ENCODE measurements around the gene PDE2A. TPM values are rescaled to one million over a fixed set of nuclear protein-coding genes. Genes with fewer than 3 reads are reported as not detected.

PDE2A gene
- total and polyA plus RNA-seq, 2 donors (not counting 1 experiment from before 2014, with no cell fraction given): 0.88 to 2.9 TPM

DNA sequence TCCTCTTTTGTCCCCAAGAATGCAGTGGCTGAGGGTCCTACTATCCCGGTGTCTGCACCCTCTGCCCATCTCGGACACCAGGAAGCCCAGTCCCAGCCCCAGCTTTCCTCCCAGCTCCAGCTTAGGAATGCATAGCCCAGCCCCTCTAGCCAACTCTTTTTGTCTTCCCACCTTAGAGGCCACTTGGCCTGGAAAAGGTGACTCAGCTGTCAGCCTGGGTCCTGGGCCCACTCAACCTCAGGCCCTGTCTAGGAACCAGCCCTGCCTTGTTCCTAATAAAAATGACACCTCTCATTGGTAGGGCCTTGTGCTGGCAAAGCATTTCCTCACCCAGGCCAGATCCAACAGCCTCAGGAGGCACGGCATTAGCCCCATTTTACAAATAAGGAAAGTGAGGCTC is 28.2 kb downstream of the PDE2A start:
- Mint-ChIP-seq H3K4me1 (peaks cover 4% of the 10 kb centered on the region), H3K4me3 (no peak overlapping the region), H3K27me3 (peaks cover 8% of the 10 kb centered on the region), H3K27ac (no peak overlapping the region), H3K9me3 (ENCODE audit: insufficient read depth) (no peaks in the 10 kb centered on the region)
- Histone ChIP-seq H3K27ac (ENCODE audit: low read length in 2 of 2) (no peak overlapping the region), H3K36me3 (replicated peaks in 1 of 2; ENCODE audit: control extremely low read depth in 1 of 2, control insufficient read depth in 1 of 2, extremely low read depth in 1 of 2, insufficient read depth in 2 of 2, low read length in 1 of 2) (no peaks in the 10 kb centered on the region), H3K4me1 (ENCODE audit: control insufficient read depth in 2 of 2, insufficient read depth in 2 of 2, low read length in 2 of 2) (peaks cover 13 to 16% of the 10 kb centered on the region in 2 donors), H3K27me3 (replicated peaks in 1 of 4; ENCODE audit: control extremely low read depth in 1 of 4, control insufficient read depth in 3 of 4, insufficient read depth in 4 of 4, low read length in 3 of 4) (peaks cover 0 to 25% (median 14%) of the 10 kb centered on the region in 4 experiments), H4K20me1 (ENCODE audit: control insufficient read depth, insufficient read depth, low read length, poor library complexity, severe bottlenecking) (no peaks in the 10 kb centered on the region), H3K4me3 (ENCODE audit: control extremely low read depth in 1 of 5, extremely low read depth in 1 of 5, insufficient read depth in 1 of 5, low read depth in 2 of 5, low read length in 4 of 5) (no peak overlapping the region), H3K9ac (ENCODE audit: low read length) (no peak overlapping the region), H3K9me3 (ENCODE audit: control extremely low read depth in 1 of 3, control insufficient read depth in 2 of 3, insufficient read depth in 1 of 3, low read length in 2 of 3) (peaks cover 0 to 2% (median 0%) of the 10 kb centered on the region in 3 donors), H3K79me2 (ENCODE audit: control insufficient read depth, insufficient read depth, low read length) (no peaks in the 10 kb centered on the region), H2AFZ (ENCODE audit: insufficient read depth, low read depth, low read length, poor library complexity, severe bottlenecking) (no peak overlapping the region), H3K4me2 (replicated peaks; ENCODE audit: low read depth, low read length, poor library complexity, severe bottlenecking) (no peak overlapping the region)
- ATAC-seq (ENCODE audit: low read depth) (no peak), DNase-seq (no peak)
- POLR2A ChIA-PET: no interaction called here
- TF ChIP-seq, protein P1, sequence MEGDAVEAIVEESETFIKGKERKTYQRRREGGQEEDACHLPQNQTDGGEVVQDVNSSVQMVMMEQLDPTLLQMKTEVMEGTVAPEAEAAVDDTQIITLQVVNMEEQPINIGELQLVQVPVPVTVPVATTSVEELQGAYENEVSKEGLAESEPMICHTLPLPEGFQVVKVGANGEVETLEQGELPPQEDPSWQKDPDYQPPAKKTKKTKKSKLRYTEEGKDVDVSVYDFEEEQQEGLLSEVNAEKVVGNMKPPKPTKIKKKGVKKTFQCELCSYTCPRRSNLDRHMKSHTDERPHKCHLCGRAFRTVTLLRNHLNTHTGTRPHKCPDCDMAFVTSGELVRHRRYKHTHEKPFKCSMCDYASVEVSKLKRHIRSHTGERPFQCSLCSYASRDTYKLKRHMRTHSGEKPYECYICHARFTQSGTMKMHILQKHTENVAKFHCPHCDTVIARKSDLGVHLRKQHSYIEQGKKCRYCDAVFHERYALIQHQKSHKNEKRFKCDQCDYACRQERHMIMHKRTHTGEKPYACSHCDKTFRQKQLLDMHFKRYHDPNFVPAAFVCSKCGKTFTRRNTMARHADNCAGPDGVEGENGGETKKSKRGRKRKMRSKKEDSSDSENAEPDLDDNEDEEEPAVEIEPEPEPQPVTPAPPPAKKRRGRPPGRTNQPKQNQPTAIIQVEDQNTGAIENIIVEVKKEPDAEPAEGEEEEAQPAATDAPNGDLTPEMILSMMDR (IDR thresholded peaks at IDR 0.05): no peak
- no peak for TF ChIP-seq EZH2 (IDR thresholded peaks at IDR 0.05; ENCODE audit: borderline replicate concordance, insufficient read depth, low read depth, low read length, poor library complexity, severe bottlenecking)
- intact Hi-C loops (cut with micrococcal nuclease): no loop called here
- 88% methylated on average over 2 of the region's 3 CpGs for WGBS (ENCODE audit: insufficient coverage)
- CTCF ChIA-PET: interaction anchor here (1.2 to 9.6 kb wide), 3 partner anchors 35 to 175 kb away, joined by 3 to 152 read pairs (median 24); no protein-coding TSS in a partner anchor

DNA sequence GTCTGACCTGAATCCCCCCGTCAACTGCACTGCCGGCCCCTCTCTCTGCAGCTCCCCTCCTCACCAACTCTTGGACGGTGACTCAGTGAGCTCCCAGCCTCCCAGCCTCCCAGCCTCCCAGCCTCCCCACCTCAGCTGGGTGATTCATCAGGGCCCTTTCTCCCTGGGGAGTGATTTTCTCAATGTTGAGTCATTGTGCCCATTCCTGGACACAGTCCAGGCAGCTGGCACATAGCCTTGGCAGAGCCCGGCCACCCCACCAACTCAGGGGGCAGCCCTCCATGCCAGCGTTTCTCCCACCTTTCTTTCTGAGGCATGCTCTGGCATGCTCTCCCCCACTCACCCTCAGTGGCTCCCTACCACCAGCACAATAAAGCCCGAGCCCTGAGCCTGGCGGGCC is 30.7 kb downstream of the PDE2A start:
- TF ChIP-seq, protein P1 (IDR thresholded peaks at IDR 0.05): no peak
- no peak for TF ChIP-seq EZH2 (IDR thresholded peaks at IDR 0.05; ENCODE audit: borderline replicate concordance, insufficient read depth, low read depth, low read length, poor library complexity, severe bottlenecking)
- Mint-ChIP-seq H3K27ac (peak overlapping the region; percentile 4), H3K4me1 (peaks cover 4% of the 10 kb centered on the region), H3K27me3 (peaks cover 12% of the 10 kb centered on the region), H3K4me3 (peak overlapping the region; percentile 66), H3K9me3 (ENCODE audit: insufficient read depth) (no peaks in the 10 kb centered on the region)
- Histone ChIP-seq H3K9ac (ENCODE audit: low read length) (no peak overlapping the region), H3K4me3 (ENCODE audit: control extremely low read depth in 1 of 5, extremely low read depth in 1 of 5, insufficient read depth in 1 of 5, low read depth in 2 of 5, low read length in 4 of 5) (no peak overlapping the region), H3K36me3 (replicated peaks in 1 of 2; ENCODE audit: control extremely low read depth in 1 of 2, control insufficient read depth in 1 of 2, extremely low read depth in 1 of 2, insufficient read depth in 2 of 2, low read length in 1 of 2) (no peaks in the 10 kb centered on the region), H3K4me1 (ENCODE audit: control insufficient read depth in 2 of 2, insufficient read depth in 2 of 2, low read length in 2 of 2) (peaks cover 13 to 16% of the 10 kb centered on the region in 2 donors), H2AFZ (ENCODE audit: insufficient read depth, low read depth, low read length, poor library complexity, severe bottlenecking) (peak overlapping the region; percentile 80), H4K20me1 (ENCODE audit: control insufficient read depth, insufficient read depth, low read length, poor library complexity, severe bottlenecking) (no peaks in the 10 kb centered on the region), H3K27me3 (replicated peaks in 1 of 4; ENCODE audit: control extremely low read depth in 1 of 4, control insufficient read depth in 3 of 4, insufficient read depth in 4 of 4, low read length in 3 of 4) (peaks cover 0 to 45% (median 22%) of the 10 kb centered on the region in 4 experiments), H3K79me2 (ENCODE audit: control insufficient read depth, insufficient read depth, low read length) (no peaks in the 10 kb centered on the region), H3K9me3 (ENCODE audit: control extremely low read depth in 1 of 3, control insufficient read depth in 2 of 3, insufficient read depth in 1 of 3, low read length in 2 of 3) (peaks cover 0 to 6% (median 0%) of the 10 kb centered on the region in 3 donors), H3K4me2 (replicated peaks; ENCODE audit: low read depth, low read length, poor library complexity, severe bottlenecking) (peak overlapping the region; percentile 94), H3K27ac (ENCODE audit: low read length in 2 of 2) (no peak overlapping the region)
- ATAC-seq (ENCODE audit: low read depth) (no peak), DNase-seq (no peak)
- ChIA-PET CTCF (interaction anchor here (0.8 to 9.6 kb wide), 10 partner anchors 14 to 172 kb away, joined by 3 to 152 read pairs (median 5); no protein-coding TSS in a partner anchor), POLR2A (no interaction called here)
- 94% methylated on average over 4 of the region's 7 CpGs for WGBS (ENCODE audit: insufficient coverage)
- intact Hi-C loops (cut with micrococcal nuclease): loop anchor here (1.0 kb wide), 4 partner anchors 40 to 172 kb away; no protein-coding TSS in a partner anchor

Measured in B cell (primary cell).